Activated CD8-positive, alpha-beta memory T cell treated with anti-CD3 and anti-CD28 coated beads for 1 hour (primary cell): Measurements from ENCODE around the gene ABCA7.
A peak's percentile ranks its signal among the peaks of the same experiment; 100 is the strongest.

ENCODE experiments used
- DNase-seq, 2 donors: peaks; one replicate each; pipeline ENCODE4 v3.0.0-alpha.2; 2020; ENCODE audit warnings: low read depth in 1 of 2; ENCODE audit errors: extremely low read depth in 1 of 2

The ABCA7 gene

GRCh38 chr19:1001538-1002166, 38.3 kb upstream of the ABCA7 start:
- peak in 1 of 2 donors; percentile 63 for DNase-seq

- DNase-seq, result no peak
These were observed 37.3 kb upstream of the ABCA7 start for GRCh38 chr19:1002600-1002999.

- DNase-seq, result no peak
These were observed 36.6 kb upstream of the ABCA7 start for GRCh38 chr19:1003283-1003682.

DNA sequence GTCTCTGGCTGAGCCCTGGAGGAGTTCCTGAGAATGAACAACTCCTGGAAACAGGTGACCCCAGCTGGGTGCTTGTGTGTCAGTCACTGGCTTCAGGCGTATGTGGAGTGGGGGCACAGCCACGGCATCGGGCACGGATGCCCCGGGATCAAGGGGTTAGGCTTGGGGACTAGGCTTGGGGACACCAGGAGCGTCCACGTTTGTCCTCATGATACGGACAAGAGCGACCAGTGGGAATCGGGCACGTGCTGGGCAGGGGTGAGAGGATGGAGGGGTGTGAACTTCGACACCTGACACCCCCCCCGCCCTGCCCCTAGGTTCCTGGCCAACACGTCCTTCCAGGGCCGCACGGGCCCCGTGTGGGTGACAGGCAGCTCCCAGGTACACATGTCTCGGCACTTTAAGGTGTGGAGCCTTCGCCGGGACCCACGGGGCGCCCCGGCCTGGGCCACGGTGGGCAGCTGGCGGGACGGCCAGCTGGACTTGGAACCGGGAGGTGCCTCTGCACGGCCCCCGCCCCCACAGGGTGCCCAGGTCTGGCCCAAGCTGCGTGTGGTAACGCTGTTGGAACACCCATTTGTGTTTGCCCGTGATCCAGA, 35.6 kb upstream of the ABCA7 start:
- DNase-seq, result no peak

DNA sequence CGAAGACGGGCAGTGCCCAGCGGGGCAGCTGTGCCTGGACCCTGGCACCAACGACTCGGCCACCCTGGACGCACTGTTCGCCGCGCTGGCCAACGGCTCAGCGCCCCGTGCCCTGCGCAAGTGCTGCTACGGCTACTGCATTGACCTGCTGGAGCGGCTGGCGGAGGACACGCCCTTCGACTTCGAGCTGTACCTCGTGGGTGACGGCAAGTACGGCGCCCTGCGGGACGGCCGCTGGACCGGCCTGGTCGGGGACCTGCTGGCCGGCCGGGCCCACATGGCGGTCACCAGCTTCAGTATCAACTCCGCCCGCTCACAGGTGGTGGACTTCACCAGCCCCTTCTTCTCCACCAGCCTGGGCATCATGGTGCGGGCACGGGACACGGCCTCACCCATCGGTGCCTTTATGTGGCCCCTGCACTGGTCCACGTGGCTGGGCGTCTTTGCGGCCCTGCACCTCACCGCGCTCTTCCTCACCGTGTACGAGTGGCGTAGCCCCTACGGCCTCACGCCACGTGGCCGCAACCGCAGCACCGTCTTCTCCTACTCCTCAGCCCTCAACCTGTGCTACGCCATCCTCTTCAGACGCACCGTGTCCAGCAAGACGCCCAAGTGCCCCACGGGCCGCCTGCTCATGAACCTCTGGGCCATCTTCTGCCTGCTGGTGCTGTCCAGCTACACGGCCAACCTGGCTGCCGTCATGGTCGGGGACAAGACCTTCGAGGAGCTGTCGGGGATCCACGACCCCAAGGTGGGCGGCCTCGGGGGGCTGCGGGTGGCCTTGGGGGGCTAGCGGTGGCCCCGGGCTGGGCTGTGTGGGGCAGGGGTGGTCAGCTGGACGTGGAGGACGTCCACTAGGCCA, 34.9 kb upstream of the ABCA7 start:
- no peak for DNase-seq

GRCh38 chr19:1006711-1007398, 33.1 kb upstream of the ABCA7 start:
- DNase-seq, result no peak

DNA sequence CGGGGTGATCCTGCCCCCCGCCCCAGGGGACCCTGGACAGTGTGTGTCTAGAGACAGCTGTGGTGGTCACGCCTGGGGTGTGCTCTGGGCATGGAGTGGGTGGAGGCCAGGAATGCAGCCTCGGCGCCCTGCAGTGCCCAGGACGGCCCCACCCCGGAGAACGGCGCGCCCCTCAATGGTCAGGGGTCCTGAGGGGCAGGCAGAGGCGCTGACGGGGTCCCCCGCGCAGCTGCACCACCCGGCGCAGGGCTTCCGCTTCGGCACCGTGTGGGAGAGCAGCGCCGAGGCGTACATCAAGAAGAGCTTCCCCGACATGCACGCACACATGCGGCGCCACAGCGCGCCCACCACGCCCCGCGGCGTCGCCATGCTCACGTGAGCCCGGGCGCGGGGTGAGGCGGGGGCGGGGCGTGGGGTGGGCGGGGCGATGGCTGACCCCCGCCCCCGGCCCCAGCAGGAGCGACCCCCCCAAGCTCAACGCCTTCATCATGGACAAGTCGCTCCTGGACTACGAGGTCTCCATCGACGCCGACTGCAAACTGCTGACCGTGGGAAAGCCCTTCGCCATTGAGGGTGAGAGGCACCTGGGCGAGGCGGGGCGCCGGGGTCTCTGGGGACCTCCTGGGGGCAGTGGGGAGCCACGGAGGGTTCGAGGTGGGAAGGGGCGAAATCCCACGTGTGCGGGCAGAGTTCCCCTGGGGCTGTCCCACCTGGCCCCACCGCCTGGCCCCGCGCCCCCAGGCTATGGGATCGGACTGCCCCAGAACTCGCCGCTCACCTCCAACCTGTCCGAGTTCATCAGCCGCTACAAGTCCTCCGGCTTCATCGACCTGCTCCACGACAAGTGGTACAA, 32.3 kb upstream of the ABCA7 start:
- no peak for DNase-seq

DNA sequence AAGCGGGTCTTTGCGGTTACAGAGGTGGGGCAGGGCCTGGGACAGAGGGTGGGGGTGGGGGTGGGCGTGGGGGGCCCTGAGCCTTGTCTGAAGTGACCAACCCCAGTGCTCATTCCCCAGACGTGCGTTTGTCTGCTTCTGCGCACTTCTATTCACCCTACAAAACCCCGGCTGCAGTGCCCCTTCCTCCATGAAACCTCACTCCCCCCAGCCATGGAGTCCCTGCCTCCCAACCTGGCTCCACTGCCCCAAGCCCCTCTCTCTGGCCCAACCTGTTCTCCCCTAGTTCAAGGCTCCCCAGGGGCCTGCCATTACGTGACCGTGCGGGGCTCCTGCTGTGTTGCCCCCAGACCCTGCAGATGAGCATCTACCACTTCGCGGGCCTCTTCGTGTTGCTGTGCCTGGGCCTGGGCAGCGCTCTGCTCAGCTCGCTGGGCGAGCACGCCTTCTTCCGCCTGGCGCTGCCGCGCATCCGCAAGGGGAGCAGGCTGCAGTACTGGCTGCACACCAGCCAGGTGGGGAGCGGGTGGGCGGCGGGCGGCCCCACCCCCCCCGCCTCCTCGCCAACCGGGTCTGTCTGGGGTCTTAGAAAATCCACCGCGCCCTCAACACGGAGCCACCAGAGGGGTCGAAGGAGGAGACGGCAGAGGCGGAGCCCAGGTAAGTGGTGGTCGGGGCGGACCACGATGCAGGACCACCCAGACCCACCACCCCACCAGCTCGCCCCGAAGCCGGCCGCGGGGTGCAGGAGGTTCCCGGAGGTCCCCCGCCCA, 31.5 kb upstream of the ABCA7 start:
- no peak for DNase-seq

DNA sequence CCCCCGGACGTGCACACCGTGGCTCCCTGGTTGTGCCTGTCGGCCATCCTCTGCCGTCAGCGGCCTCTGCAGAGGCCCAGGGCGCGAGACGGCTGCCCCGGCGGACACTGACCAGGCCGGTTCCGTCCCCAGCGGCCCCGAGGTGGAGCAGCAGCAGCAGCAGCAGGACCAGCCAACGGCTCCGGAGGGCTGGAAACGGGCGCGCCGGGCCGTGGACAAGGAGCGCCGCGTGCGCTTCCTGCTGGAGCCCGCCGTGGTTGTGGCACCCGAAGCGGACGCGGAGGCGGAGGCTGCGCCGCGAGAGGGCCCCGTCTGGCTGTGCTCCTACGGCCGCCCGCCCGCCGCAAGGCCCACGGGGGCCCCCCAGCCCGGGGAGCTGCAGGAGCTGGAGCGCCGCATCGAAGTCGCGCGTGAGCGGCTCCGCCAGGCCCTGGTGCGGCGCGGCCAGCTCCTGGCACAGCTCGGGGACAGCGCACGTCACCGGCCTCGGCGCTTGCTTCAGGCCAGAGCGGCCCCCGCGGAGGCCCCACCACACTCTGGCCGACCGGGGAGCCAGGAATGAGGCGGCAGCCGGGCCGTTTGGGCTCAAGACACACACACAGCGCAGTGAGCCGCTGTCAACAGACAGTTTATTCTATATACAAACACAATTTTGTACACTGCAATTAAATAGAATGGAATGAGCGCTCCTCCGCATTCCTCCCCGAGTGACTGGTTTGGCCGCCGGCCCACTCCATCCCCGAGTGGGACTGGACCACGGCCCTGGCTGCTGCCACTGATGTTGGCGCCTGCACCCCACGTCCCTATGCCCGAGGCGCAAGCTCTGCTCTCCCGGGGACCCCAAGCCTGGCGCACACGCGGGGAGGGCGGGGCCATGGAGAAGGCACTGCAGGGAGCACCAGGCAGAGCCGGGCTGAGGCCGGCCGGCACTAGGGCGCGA, 30.6 kb upstream of the ABCA7 start:
- no peak for DNase-seq

DNA sequence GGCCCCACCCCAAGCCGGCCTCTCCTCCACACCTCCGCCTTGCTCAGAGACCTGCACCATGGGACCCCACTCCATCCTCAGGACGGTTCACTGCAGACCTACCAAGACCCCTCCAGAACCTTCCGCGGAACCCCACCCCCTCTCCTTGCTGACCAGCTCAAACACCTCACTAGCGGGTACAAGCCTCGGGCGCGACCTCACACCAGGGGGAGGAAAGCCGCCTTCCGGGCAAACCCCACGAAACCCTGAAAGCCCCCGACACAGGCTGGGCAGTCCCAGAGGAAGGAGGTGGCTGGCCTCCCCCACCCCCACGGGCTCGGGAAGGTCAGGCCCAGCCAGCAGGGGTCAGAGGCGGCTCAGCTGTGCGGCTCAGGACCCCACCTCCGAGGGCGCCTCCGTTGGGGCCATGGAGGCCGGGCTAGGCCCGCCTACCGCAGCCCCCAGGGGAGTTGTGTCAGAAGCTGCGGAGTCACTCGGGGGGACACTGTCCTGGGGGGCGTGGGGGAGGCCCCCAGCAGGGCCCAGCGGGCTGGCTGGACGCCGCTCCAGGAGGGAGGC, 29.8 kb upstream of the ABCA7 start:
- no peak for DNase-seq

GRCh38 chr19:1010586-1011510, 29.1 kb upstream of the ABCA7 start:
- DNase-seq, result no peak

DNA sequence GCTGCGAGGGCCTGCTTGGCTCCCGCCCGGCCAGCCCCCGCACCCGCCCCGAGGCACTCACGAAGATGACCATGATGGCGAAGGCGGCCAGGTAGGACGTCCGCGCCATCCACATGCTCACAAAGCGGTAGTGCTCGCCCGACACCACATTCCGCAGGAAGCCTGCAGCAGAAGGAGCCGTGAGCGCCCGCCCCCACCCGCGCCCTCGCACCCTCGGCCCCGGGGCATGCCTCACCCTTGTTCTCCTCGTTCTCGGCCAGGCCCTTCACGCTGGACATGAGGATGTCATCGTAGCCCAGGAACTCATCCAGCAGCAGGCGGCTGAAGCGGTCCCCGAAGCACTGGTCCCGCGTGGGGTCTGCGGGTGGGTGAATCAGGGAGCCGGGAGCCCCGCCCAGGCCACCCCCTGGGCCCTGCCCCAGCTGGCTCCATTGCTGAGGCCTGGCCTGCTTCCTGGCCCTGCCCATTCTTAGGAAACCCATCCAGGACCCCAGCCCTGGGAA, 28.0 kb upstream of the ABCA7 start:
- DNase-seq, result no peak

- no peak for DNase-seq
These were observed 27.6 kb upstream of the ABCA7 start for GRCh38 chr19:1012334-1012733.

- no peak for DNase-seq
These were observed 26.7 kb upstream of the ABCA7 start for GRCh38 chr19:1013218-1013617.

- DNase-seq, result no peak
These were observed 25.5 kb upstream of the ABCA7 start for GRCh38 chr19:1014161-1015060.
